Activated naive CD8-positive, alpha-beta T cell (primary cell): ENCODE data around the gene PUS7.
"Not testable (repeated sequence)": the region's sequence is repeated elsewhere in the genome, so short reads cannot be mapped to it uniquely, and the experiment has no call there.

ENCODE experiments used
- H3K27ac Mint-ChIP-seq: one replicate; pipeline ENCODE4 v1.8.0; 2021; ENCODE audit warnings: mixed read lengths
- H3K27me3 Mint-ChIP-seq: one replicate; pipeline ENCODE4 v1.8.0; 2021; ENCODE audit warnings: mixed read lengths
- H3K36me3 Mint-ChIP-seq: one replicate; pipeline ENCODE4 v1.8.0; 2021; ENCODE audit warnings: mixed read lengths
- H3K4me1 Mint-ChIP-seq: one replicate; pipeline ENCODE4 v1.8.0; 2021; ENCODE audit warnings: low read depth, mixed read lengths
- H3K4me3 Mint-ChIP-seq: one replicate; pipeline ENCODE4 v1.8.0; 2021; ENCODE audit warnings: mild to moderate bottlenecking, mixed read lengths
- H3K9me3 Mint-ChIP-seq: one replicate; pipeline ENCODE4 v1.8.0; 2021; ENCODE audit warnings: low read depth, mixed read lengths

The PUS7 gene

DNA sequence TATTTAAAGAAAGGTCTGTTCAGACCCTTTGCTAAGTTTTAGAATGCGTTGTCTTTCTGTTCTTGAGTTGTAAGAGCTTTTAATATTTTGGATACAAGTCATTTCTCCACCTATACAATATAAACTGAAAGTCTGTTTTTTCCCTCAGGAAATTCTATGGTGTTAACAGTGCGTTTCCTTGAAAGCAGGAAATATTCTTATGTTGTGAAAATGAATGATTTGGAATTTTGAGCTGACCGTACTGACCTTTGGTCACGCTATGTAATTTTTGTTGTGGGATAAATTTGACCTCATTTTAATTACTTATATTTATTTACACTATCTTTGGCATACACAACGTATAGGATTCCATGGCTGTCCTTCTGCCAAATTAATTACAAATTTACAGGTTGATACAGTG is 43.5 kb downstream of the PUS7 start:
- H3K9me3 Mint-ChIP-seq, result no peaks in the 10 kb centered on the region
- H3K36me3 Mint-ChIP-seq, result peaks cover 35% of the 10 kb centered on the region
- no peaks in the 10 kb centered on the region for H3K4me1 Mint-ChIP-seq
- no peak overlapping the region for H3K27ac Mint-ChIP-seq
- no peaks in the 10 kb centered on the region for H3K27me3 Mint-ChIP-seq
- no peak overlapping the region for H3K4me3 Mint-ChIP-seq

DNA sequence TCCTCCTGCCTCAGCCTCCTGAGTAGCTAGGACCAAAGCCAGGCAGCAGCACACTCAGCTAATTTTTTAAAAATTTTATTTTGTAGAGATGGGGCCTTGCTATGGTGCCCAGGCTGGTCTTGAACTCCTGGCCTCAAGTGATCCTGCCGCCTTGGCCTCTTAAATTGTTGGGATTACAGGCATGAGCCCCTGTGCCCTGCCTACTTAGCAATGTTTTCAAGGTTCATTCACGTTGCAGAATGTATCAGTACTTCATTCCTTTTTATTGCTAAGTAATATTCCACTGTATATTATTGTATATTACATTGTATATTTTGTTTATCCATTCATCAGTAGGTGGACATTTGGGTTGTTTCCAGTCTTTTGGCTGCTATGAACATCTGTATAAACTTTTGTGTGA is 44.2 kb downstream of the PUS7 start:
- Mint-ChIP-seq H3K27me3 (no peaks in the 10 kb centered on the region), H3K36me3 (peaks cover 35% of the 10 kb centered on the region), H3K27ac (no peak overlapping the region), H3K4me3 (no peak overlapping the region), H3K9me3 (no peaks in the 10 kb centered on the region), H3K4me1 (no peaks in the 10 kb centered on the region)

DNA sequence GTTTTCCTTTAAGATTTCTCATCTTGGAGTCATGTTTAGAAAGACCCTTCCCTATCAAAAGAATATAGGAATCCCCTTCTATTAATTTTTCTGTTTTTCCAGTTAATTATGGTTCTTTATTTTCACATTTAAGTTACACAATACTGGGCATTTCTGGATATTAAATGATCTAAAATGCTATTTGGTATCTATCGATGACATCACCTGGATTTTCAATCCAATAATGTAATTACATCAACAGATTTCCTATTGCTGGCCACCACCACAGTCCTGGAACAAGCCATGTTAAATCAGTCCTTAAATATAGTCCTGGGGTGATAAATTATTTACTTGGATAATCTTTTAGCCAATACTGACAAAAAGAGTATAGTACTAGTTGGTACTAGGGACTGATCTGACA is 48.0 kb downstream of the PUS7 start:
- H3K9me3 Mint-ChIP-seq, result no peaks in the 10 kb centered on the region
- H3K27me3 Mint-ChIP-seq, result no peaks in the 10 kb centered on the region
- H3K27ac Mint-ChIP-seq, result no peak overlapping the region
- H3K36me3 Mint-ChIP-seq, result peaks cover 26% of the 10 kb centered on the region
- H3K4me1 Mint-ChIP-seq, result no peaks in the 10 kb centered on the region
- H3K4me3 Mint-ChIP-seq, result no peak overlapping the region

DNA sequence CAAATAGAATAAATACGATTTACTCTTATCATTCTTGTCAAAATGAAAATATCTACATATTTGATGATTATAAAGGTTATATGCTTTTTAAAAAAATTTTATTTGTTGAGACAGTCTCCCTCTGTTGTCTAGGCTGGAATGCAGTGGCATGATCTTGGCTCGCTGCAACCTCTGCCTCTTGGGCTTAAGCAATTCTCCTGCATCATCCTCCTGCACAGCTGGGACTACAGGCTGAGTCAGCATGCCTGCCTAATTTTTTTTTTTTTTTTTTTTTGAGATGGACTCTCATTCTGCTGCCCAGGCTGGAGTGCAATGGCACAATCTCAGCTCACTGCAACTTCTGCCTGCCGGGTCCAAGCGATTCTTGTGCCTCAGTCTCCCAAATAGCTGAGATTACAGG is 48.9 kb downstream of the PUS7 start:
- Mint-ChIP-seq H3K36me3 (peaks cover 20% of the 10 kb centered on the region), H3K27me3 (no peaks in the 10 kb centered on the region), H3K9me3 (no peaks in the 10 kb centered on the region), H3K27ac (no peak overlapping the region), H3K4me3 (no peak overlapping the region), H3K4me1 (no peaks in the 10 kb centered on the region)

- Mint-ChIP-seq H3K4me3 (no peak overlapping the region), H3K27me3 (no peaks in the 10 kb centered on the region), H3K27ac (no peak overlapping the region), H3K36me3 (peaks cover 14% of the 10 kb centered on the region), H3K9me3 (no peaks in the 10 kb centered on the region), H3K4me1 (no peaks in the 10 kb centered on the region)
These were observed 51.2 kb downstream of the PUS7 start for GRCh38 chr7:105470846-105471245.

- no peaks in the 10 kb centered on the region for H3K4me1 Mint-ChIP-seq
- H3K27ac Mint-ChIP-seq, result no peak overlapping the region
- H3K4me3 Mint-ChIP-seq, result no peak overlapping the region
- peaks cover 9% of the 10 kb centered on the region for H3K36me3 Mint-ChIP-seq
- H3K27me3 Mint-ChIP-seq, result no peaks in the 10 kb centered on the region
- H3K9me3 Mint-ChIP-seq, result no peaks in the 10 kb centered on the region
These were observed 52.0 kb downstream of the PUS7 start for GRCh38 chr7:105470090-105470489.

- Mint-ChIP-seq H3K27me3 (no peaks in the 10 kb centered on the region), H3K9me3 (no peaks in the 10 kb centered on the region), H3K4me3 (no peak overlapping the region), H3K27ac (no peak overlapping the region), H3K36me3 (peaks cover 2% of the 10 kb centered on the region), H3K4me1 (no peaks in the 10 kb centered on the region)
These were observed 59.2 kb downstream of the PUS7 start for GRCh38 chr7:105462765-105463420.

- H3K36me3 Mint-ChIP-seq, result peaks cover 2% of the 10 kb centered on the region
- H3K4me1 Mint-ChIP-seq, result no peaks in the 10 kb centered on the region
- H3K4me3 Mint-ChIP-seq, result no peak overlapping the region
- no peaks in the 10 kb centered on the region for H3K9me3 Mint-ChIP-seq
- H3K27ac Mint-ChIP-seq, result no peak overlapping the region
- no peaks in the 10 kb centered on the region for H3K27me3 Mint-ChIP-seq
These were observed 60.6 kb downstream of the PUS7 start for GRCh38 chr7:105461518-105461917.

- Mint-ChIP-seq H3K9me3 (no peaks in the 10 kb centered on the region), H3K4me1 (no peaks in the 10 kb centered on the region), H3K27ac (no peak overlapping the region), H3K27me3 (no peaks in the 10 kb centered on the region), H3K4me3 (no peak overlapping the region), H3K36me3 (peaks cover 4% of the 10 kb centered on the region)
These were observed 64.3 kb downstream of the PUS7 start for GRCh38 chr7:105457619-105458225.

DNA sequence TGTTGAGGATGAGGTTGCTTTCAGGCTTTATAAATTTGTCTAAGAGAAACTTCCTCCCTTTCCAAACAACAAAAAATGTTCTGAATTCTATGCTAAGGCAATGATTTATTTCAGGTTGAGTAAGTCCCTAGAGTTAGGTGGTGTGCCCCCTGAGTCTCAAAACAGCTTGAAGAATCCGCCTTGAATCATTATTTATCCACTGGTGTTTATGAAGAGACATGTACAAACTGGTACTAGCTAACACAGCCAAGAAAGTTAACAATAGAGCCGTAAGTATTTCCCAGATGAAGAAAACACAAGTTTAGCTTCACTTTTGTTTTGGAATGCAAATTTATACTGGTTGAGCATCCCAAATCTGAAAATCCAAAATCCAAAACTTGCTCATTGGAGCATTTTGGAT is 67.2 kb downstream of the PUS7 start:
- Mint-ChIP-seq H3K4me3 (no peak overlapping the region), H3K36me3 (peaks cover 4% of the 10 kb centered on the region), H3K27ac (peak overlapping the region; percentile 50), H3K27me3 (no peaks in the 10 kb centered on the region), H3K9me3 (no peaks in the 10 kb centered on the region), H3K4me1 (no peaks in the 10 kb centered on the region)

- H3K4me1 Mint-ChIP-seq, result no peaks in the 10 kb centered on the region
- no peak overlapping the region for H3K27ac Mint-ChIP-seq
- H3K27me3 Mint-ChIP-seq, result no peaks in the 10 kb centered on the region
- no peak overlapping the region for H3K4me3 Mint-ChIP-seq
- H3K9me3 Mint-ChIP-seq, result no peaks in the 10 kb centered on the region
- H3K36me3 Mint-ChIP-seq, result peaks cover 4% of the 10 kb centered on the region
These were observed 67.8 kb downstream of the PUS7 start for GRCh38 chr7:105454095-105454747.

GRCh38 chr7:105452085-105452484 is 70.0 kb downstream of the PUS7 start:
- Mint-ChIP-seq H3K4me1 (peaks cover 8% of the 10 kb centered on the region), H3K4me3 (no peak overlapping the region), H3K9me3 (no peaks in the 10 kb centered on the region), H3K36me3 (peaks cover 4% of the 10 kb centered on the region), H3K27me3 (no peaks in the 10 kb centered on the region), H3K27ac (no peak overlapping the region)

DNA sequence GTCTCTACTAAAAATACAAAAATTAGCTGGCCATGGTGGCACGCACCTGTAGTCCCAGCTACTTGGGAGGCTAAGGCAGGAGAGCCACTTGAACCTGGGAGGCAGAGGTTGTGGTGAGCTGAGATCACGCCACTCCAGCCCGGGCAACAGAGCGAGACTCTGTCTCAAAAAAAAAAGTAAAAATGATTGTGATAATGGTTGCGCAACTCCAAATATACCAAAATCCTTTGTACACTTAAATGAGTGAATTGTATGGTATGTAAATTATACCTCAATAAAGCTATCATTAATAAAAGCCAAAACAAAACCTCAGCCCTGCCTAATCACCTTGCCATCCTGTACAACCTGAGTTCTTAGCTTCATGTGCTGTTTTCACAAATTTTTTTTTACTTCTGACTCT is 71.2 kb downstream of the PUS7 start:
- not testable (repeated sequence) for H3K27ac Mint-ChIP-seq, H3K4me1 Mint-ChIP-seq, H3K27me3 Mint-ChIP-seq, H3K36me3 Mint-ChIP-seq, H3K4me3 Mint-ChIP-seq, H3K9me3 Mint-ChIP-seq

GRCh38 chr7:105450177-105450861 is 71.8 kb downstream of the PUS7 start:
- Mint-ChIP-seq H3K36me3 (peaks cover 2% of the 10 kb centered on the region), H3K4me3 (no peak overlapping the region), H3K27ac (no peak overlapping the region), H3K4me1 (peaks cover 8% of the 10 kb centered on the region), H3K9me3 (no peaks in the 10 kb centered on the region), H3K27me3 (no peaks in the 10 kb centered on the region)

- Mint-ChIP-seq H3K4me3 (no peak overlapping the region), H3K36me3 (peaks cover 2% of the 10 kb centered on the region), H3K4me1 (peaks cover 10% of the 10 kb centered on the region), H3K27ac (no peak overlapping the region), H3K9me3 (no peaks in the 10 kb centered on the region), H3K27me3 (no peaks in the 10 kb centered on the region)
These were observed 73.9 kb downstream of the PUS7 start for GRCh38 chr7:105448181-105448580.
